ENCODE data around the gene OPRL1. TPM values are rescaled to one million over a fixed set of nuclear protein-coding genes. Genes with fewer than 3 reads are reported as not detected.

The OPRL1 gene
- total RNA-seq, 3 donors from 2014 or later: 0.26 to 0.76 (median 0.39) TPM

GRCh38 chr20:64140956-64141355, 61.1 kb downstream of the OPRL1 start:
- DNase-seq: no peak
- intact Hi-C loops (cut with DNase I, micrococcal nuclease): no loop called here
- Histone ChIP-seq H3K4me1 (ENCODE audit: low read depth) (no peaks in the 10 kb centered on the region), H3K36me3 (ENCODE audit: low read depth) (no peaks in the 10 kb centered on the region), H3K4me3 (no peak overlapping the region), H3K9me3 (peaks cover 9% of the 10 kb centered on the region)
- ATAC-seq: no peak
- no peak for TF ChIP-seq CTCF (IDR thresholded peaks at IDR 0.05)

DNA sequence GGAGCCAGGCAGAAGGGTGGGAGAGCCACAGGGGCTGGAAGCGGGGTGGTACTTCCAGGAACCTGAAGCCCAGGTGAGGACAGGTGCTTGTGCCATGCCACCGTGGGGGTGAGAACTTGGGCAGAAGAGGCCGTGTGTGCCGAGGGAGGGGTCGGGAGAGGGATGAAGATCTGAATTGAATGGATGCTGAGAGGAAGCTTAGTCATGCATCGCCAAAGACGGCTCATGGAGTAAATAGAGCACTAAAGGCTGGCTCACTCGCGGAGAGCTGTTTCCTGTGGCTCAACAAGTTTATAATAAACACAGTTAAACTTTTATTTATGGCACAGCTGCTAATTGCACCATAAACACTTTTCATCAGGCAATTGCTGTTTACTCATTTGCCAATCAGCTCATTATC, 62.7 kb downstream of the OPRL1 start:
- Histone ChIP-seq H3K36me3 (ENCODE audit: low read depth) (no peaks in the 10 kb centered on the region), H3K9me3 (peaks cover 9% of the 10 kb centered on the region), H3K4me3 (no peak overlapping the region), H3K4me1 (ENCODE audit: low read depth) (no peaks in the 10 kb centered on the region)
- DNase-seq: no peak
- intact Hi-C loops (cut with DNase I, micrococcal nuclease): no loop called here
- TF ChIP-seq CTCF (IDR thresholded peaks at IDR 0.05): no peak
- no peak for ATAC-seq

- Histone ChIP-seq H3K4me3 (no peak overlapping the region), H3K9me3 (peaks cover 9% of the 10 kb centered on the region), H3K4me1 (ENCODE audit: low read depth) (no peaks in the 10 kb centered on the region), H3K36me3 (ENCODE audit: low read depth) (no peaks in the 10 kb centered on the region)
- intact Hi-C loops (cut with DNase I, micrococcal nuclease): no loop called here
- DNase-seq (no peak), ATAC-seq (no peak)
- no peak for TF ChIP-seq CTCF (IDR thresholded peaks at IDR 0.05)
These were observed 63.3 kb downstream of the OPRL1 start for GRCh38 chr20:64143018-64143801.

DNA sequence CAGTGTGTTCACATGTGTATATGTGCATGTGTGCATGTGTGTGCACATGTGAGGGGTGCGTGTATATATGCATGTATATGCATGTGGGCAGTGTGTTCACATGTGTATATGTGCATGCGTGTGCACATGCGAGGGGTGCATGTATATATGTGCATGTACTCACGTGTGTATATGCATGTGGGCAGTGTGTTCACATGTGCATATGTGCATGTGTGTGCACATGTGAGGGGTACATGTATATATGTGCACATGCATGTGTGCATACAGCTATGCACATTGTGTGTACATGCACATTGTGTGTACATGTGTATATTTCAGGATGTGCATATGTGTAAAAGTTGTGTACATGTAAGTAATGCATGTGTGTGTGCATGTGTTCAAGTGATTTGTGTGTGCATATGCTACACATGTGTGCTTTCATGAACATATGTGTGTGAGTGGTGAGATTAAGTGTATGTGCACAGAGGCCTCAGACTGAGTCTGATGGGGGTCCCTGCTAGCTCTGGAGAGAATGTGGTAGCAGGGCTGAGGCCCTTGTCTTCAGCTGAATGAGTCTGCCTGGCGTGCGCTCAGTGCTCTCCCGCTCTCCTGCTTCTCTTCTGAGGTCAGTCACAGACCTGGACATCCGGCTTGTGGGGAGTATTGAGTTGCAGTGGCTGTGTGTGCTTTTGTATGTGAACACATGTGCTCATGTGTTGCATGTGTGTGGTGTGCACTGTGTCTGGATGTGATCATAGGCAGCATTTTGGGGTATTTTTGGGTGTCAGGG, 64.4 kb downstream of the OPRL1 start:
- ATAC-seq: no peak
- intact Hi-C loops (cut with DNase I, micrococcal nuclease): no loop called here
- peaks cover 9% of the 10 kb centered on the region for H3K9me3 ChIP-seq
- DNase-seq: no peak
- no peaks in the 10 kb centered on the region for H3K36me3 ChIP-seq (ENCODE audit: low read depth)
- no peak for TF ChIP-seq CTCF (IDR thresholded peaks at IDR 0.05)
- no peak overlapping the region for H3K4me3 ChIP-seq
- H3K4me1 ChIP-seq (ENCODE audit: low read depth): no peaks in the 10 kb centered on the region

DNA sequence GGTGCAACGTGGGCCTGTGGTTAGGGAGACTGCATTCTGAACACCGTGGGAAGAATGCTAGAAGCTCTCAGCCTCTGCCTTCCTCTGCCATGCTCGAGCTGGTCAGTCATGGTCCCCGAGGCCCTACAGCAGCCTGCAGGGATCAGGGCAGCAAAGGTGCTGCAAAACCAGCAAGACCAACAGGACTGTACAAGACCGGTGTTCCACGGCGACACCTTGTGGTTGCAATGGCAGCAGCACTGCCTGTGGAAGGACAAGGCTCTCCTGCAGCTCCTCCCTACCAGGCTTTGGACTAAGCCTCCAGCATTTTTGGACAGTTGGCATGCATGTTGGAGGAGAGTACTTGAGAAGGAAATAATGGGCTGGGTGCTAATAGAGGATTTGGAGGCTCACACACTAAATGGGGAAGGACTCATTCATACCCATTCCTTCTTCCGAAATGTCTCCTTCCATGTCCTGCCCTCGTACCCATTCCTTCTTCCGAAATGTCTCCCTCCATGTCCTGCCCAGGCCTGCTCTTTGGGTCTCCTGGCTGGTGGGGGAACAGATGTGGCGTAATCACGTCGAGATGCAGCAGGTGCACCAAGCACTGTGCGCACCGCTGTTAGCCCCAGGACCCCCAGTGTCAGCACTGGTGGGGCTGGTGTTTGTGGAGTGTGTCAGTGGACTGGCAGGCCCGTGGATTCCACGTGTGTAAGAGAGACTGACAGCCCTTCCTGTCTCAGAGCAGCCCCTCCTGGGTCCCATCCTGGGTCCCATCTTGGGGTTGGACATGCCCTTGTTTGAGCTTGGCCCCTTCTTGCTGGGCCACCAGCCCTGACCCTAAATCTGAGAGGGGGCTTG, 65.8 kb downstream of the OPRL1 start:
- intact Hi-C loops (cut with DNase I, micrococcal nuclease): no loop called here

More for the DNA sequence above, 65.8 kb downstream of the OPRL1 start:
- DNase-seq (no peak), ATAC-seq (no peak)
- no peaks in the 10 kb centered on the region for H3K36me3 ChIP-seq (ENCODE audit: low read depth)
- no peak overlapping the region for H3K4me3 ChIP-seq
- peaks cover 9% of the 10 kb centered on the region for H3K9me3 ChIP-seq
- no peak for TF ChIP-seq CTCF (IDR thresholded peaks at IDR 0.05)
- no peaks in the 10 kb centered on the region for H3K4me1 ChIP-seq (ENCODE audit: low read depth)

Data from mucosa of descending colon (tissue), 3 donors.